H1 (cell line): ENCODE results near the gene TBK1. TPM values are rescaled to one million over a fixed set of nuclear protein-coding genes. Genes with fewer than 3 reads are reported as not detected.

Source experiments
- CTCF ChIA-PET: fragments of 300-600 bp; sonication (Branson Sonifier 250); formaldehyde crosslinking; loops from one replicate; lab custom pipeline; 2021; ENCODE audit not compliant: partially characterized antibody; lab: Charles Lee
- POLR2A ChIA-PET: fragments of 300-600 bp; sonication (Branson Sonifier 250); formaldehyde crosslinking; loops from one replicate; lab custom pipeline; 2021; ENCODE audit warnings: inconsistent platforms; ENCODE audit not compliant: partially characterized antibody; lab: Charles Lee
- DNase-seq, 2 experiments: peaks; one replicate each; pipeline versions ENCODE4 v3.0.0 to v3.0.0-alpha.2; 2010 to 2022; ENCODE audit warnings: low spot score in 2 of 2, low read depth in 1 of 2, mixed read lengths in 1 of 2
- FAIRE-seq: peaks from 2 replicates; lab custom pipeline; 2011; peaks lifted over from hg19 to GRCh38; lab: Jason Lieb, UNC
- H2AFZ ChIP-seq: 2 replicates; pipeline ENCODE4 v1.8.1; 2012; ENCODE audit warnings: low read length, inconsistent platforms
- H2AK5ac ChIP-seq: 2 replicates; pipeline ENCODE4 v1.6.1; 2013; ENCODE audit warnings: low read depth, low read length
- H2BK120ac ChIP-seq: replicated peaks from 2 replicates; pipeline ENCODE3; 2013; ENCODE audit warnings: low read depth, low read length, inconsistent platforms
- H2BK12ac ChIP-seq: 2 replicates; pipeline ENCODE4 v1.6.1; 2013; ENCODE audit warnings: low read depth, low read length
- H2BK15ac ChIP-seq: 2 replicates; pipeline ENCODE4 v1.6.1; 2013; ENCODE audit warnings: low read length
- H2BK20ac ChIP-seq: 2 replicates; pipeline ENCODE4 v1.6.1; 2013; ENCODE audit warnings: low read length
- H2BK5ac ChIP-seq: 2 replicates; pipeline ENCODE4 v1.6.1; 2013; ENCODE audit warnings: low read depth, low read length
- H3K14ac ChIP-seq: 2 replicates; pipeline ENCODE4 v1.6.1; 2013; ENCODE audit warnings: inconsistent platforms; ENCODE audit not compliant: insufficient read length
- H3K18ac ChIP-seq: 2 replicates; pipeline ENCODE4 v1.6.1; 2013; ENCODE audit warnings: low read length; ENCODE audit errors: extremely low read depth
- H3K23ac ChIP-seq: 2 replicates; pipeline ENCODE4 v1.6.1; 2013; ENCODE audit warnings: inconsistent platforms; ENCODE audit not compliant: insufficient read length
- H3K23me2 ChIP-seq: 2 replicates; pipeline ENCODE4 v1.6.1; 2013; ENCODE audit warnings: low read depth, low read length
- H3K27ac ChIP-seq: 2 replicates; pipeline ENCODE4 v1.6.1; 2011; ENCODE audit warnings: low read depth, low read length, inconsistent platforms
- H3K27me3 ChIP-seq, 4 experiments: replicated peaks in 1 of 4; 1 replicate in 1 of 4; 2 replicates in 3 of 4; pipeline versions ENCODE4 v1.6.1 to v1.8.1; 2011 to 2013; ENCODE audit warnings: low read length in 3 of 4, mild to moderate bottlenecking in 3 of 4, inconsistent platforms in 2 of 4, mixed read lengths in 2 of 4, moderate library complexity in 1 of 4; ENCODE audit not compliant: control insufficient read depth in 3 of 4, insufficient read depth in 3 of 4; ENCODE audit errors: extremely low read depth in 1 of 4
- H3K36me3 ChIP-seq, 4 experiments: 2 replicates each; pipeline versions ENCODE4 v1.6.1 to v1.8.1; 2011 to 2013; ENCODE audit warnings: mild to moderate bottlenecking in 4 of 4, low read length in 3 of 4, moderate library complexity in 2 of 4, control low read depth in 1 of 4, inconsistent platforms in 1 of 4; ENCODE audit not compliant: insufficient read depth in 4 of 4, control insufficient read depth in 2 of 4
- H3K4ac ChIP-seq: replicated peaks from 2 replicates; pipeline ENCODE3; 2013; ENCODE audit warnings: low read length, low read depth, mixed read lengths, inconsistent platforms; ENCODE audit not compliant: insufficient read length
- H3K4me1 ChIP-seq, 4 experiments: replicated peaks in 1 of 4; 1 replicate in 1 of 4; 2 replicates in 3 of 4; pipeline versions ENCODE4 v1.6.1 to v1.8.1; 2011 to 2013; ENCODE audit warnings: low read length in 3 of 4, inconsistent platforms in 2 of 4, mixed read lengths in 1 of 4; ENCODE audit not compliant: insufficient read depth in 4 of 4, control insufficient read depth in 3 of 4
- H3K4me2 ChIP-seq, 2 experiments: 2 replicates each; pipeline versions ENCODE4 v1.6.1 to v1.8.1; 2011 to 2013; ENCODE audit warnings: low read depth in 2 of 2, low read length in 2 of 2, control low read depth in 1 of 2, inconsistent platforms in 1 of 2, mild to moderate bottlenecking in 1 of 2; ENCODE audit not compliant: insufficient read depth in 1 of 2
- H3K4me3 ChIP-seq, 4 experiments: fragments of 200-600, 300-600 bp in 1 of 4; sonication (generic), shearing (Covaris generic), sonication (Bioruptor Twin) in 1 of 4; 2 replicates each; pipeline versions ENCODE4 v1.5.1 to v1.8.1; 2011 to 2016; ENCODE audit warnings: low read length in 4 of 4, low read depth in 3 of 4, control low read depth in 2 of 4, inconsistent platforms in 2 of 4, mild to moderate bottlenecking in 2 of 4, mixed read lengths in 1 of 4, moderate library complexity in 1 of 4; ENCODE audit not compliant: insufficient read depth in 2 of 4; ENCODE audit errors: extremely low read depth in 1 of 4
- H3K56ac ChIP-seq: replicated peaks from 2 replicates; pipeline ENCODE3; 2013; ENCODE audit warnings: low read depth, mild to moderate bottlenecking, mixed read lengths, low read length, inconsistent platforms; ENCODE audit not compliant: insufficient read length
- H3K79me1 ChIP-seq: 2 replicates; pipeline ENCODE4 v1.6.1; 2013; ENCODE audit warnings: low read depth, low read length, control low read depth
- H3K79me2 ChIP-seq, 2 experiments: 2 replicates each; pipeline versions ENCODE4 v1.6.1 to v1.8.1; 2012 to 2013; ENCODE audit warnings: low read length in 2 of 2, mild to moderate bottlenecking in 2 of 2, inconsistent platforms in 1 of 2; ENCODE audit not compliant: insufficient read depth in 2 of 2, control insufficient read depth in 1 of 2
- H3K9ac ChIP-seq, 4 experiments: replicated peaks in 1 of 4; 1 replicate in 1 of 4; 2 replicates in 3 of 4; pipeline versions ENCODE4 v1.6.1 to v1.8.1; 2011 to 2013; ENCODE audit warnings: low read depth in 3 of 4, low read length in 3 of 4, control low read depth in 2 of 4, mild to moderate bottlenecking in 2 of 4, moderate library complexity in 2 of 4, inconsistent platforms in 1 of 4; ENCODE audit errors: extremely low read depth in 1 of 4
- H3K9me3 ChIP-seq, 2 experiments: 2 replicates each; pipeline versions ENCODE4 v1.6.1 to v1.8.1; 2012 to 2013; ENCODE audit warnings: mild to moderate bottlenecking in 2 of 2, moderate library complexity in 2 of 2, control low read depth in 1 of 2, inconsistent platforms in 1 of 2, low read depth in 1 of 2, low read length in 1 of 2, mixed read lengths in 1 of 2; ENCODE audit not compliant: insufficient read depth in 2 of 2
- H4K20me1 ChIP-seq, 2 experiments: replicated peaks in 1 of 2; 2 replicates each; pipeline versions ENCODE3 to v1.8.1; 2011 to 2013; ENCODE audit warnings: inconsistent platforms in 2 of 2, low read length in 2 of 2, mild to moderate bottlenecking in 1 of 2; ENCODE audit not compliant: insufficient read depth in 2 of 2, control insufficient read depth in 1 of 2
- H4K5ac ChIP-seq: 2 replicates; pipeline ENCODE4 v1.6.1; 2013; ENCODE audit warnings: low read length, low read depth, mixed read lengths, inconsistent platforms; ENCODE audit not compliant: insufficient read length
- H4K8ac ChIP-seq: 2 replicates; pipeline ENCODE4 v1.8.0; 2013; ENCODE audit warnings: mild to moderate bottlenecking, moderate library complexity, low read length, inconsistent platforms; ENCODE audit not compliant: insufficient read depth; ENCODE audit errors: extremely low read depth
- H4K91ac ChIP-seq: replicated peaks from 2 replicates; pipeline ENCODE3; 2013; ENCODE audit warnings: low read length, mixed read lengths, inconsistent platforms; ENCODE audit not compliant: insufficient read length
- ASH2L ChIP-seq: fragments of 200-600, 300-600 bp; sonication (generic); IDR thresholded peaks from one replicate; pipeline ENCODE4 v1.7.1; 2017; ENCODE audit warnings: low read length
- EGR1 ChIP-seq: IDR thresholded peaks from 2 replicates; pipeline ENCODE4 v1.6.1; 2011; ENCODE audit warnings: low read depth, low read length, borderline replicate concordance
- GTF2F1 ChIP-seq: IDR thresholded peaks from 2 replicates; pipeline ENCODE4 v1.6.1; 2012; ENCODE audit warnings: low read depth, low read length, improper control_type of control experiment, borderline replicate concordance
- JUND ChIP-seq: IDR thresholded peaks from 2 replicates; pipeline ENCODE4 v1.6.1; 2011; ENCODE audit warnings: mild to moderate bottlenecking, improper control_type of control experiment, low read length
- KDM4A ChIP-seq: IDR thresholded peaks from one replicate; pipeline ENCODE4 v1.7.1; 2012; ENCODE audit warnings: low read depth, mild to moderate bottlenecking, moderate library complexity, low read length, inconsistent platforms; ENCODE audit not compliant: severe bottlenecking
- NRF1 ChIP-seq: IDR thresholded peaks from 2 replicates; pipeline ENCODE4 v1.6.1; 2011; ENCODE audit warnings: mild to moderate bottlenecking, low read depth, low read length, improper control_type of control experiment
- RFX5 ChIP-seq: IDR thresholded peaks from 2 replicates; pipeline ENCODE4 v1.6.1; 2011; ENCODE audit warnings: low read depth, low read length, improper control_type of control experiment, borderline replicate concordance
- SIRT6 ChIP-seq: IDR thresholded peaks from one replicate; pipeline ENCODE4 v1.7.1; 2012; ENCODE audit warnings: low read length, inconsistent platforms
- SP1 ChIP-seq: IDR thresholded peaks from 2 replicates; pipeline ENCODE4 v1.6.1; 2011; ENCODE audit warnings: low read depth, low read length
- WGBS, 2 experiments: shearing (Covaris generic) in 1 of 2; methylation state at CpG; one replicate each; pipeline versions ENCODE4 v1.1.6 to v1.1.7; 2013 to 2015; ENCODE audit warnings: low lambda C conversion rate in 2 of 2, mixed read lengths in 2 of 2, inconsistent platforms in 1 of 2, low coverage in 1 of 2, missing lambda C conversion rate in 1 of 2; ENCODE audit not compliant: insufficient replicate concordance in 2 of 2, insufficient coverage in 1 of 2, insufficient read length in 1 of 2; ENCODE audit errors: extremely low coverage in 1 of 2, missing lambda C conversion rate in 1 of 2; 5-methylcytosine and 5-hydroxymethylcytosine counted together
- polyA plus RNA-seq, 7 experiments: library from polyadenylated mRNA; depleted of rRNA in 3 of 7; stranded (reverse) in 5 of 7; unstranded in 2 of 7; fragments of >200 nt in 5 of 7; fragments of 200-250 nt in 2 of 7; gene quantifications; 1 replicate in 5 of 7; 2 replicates in 1 of 7; 4 replicates in 1 of 7; pipeline versions ENCODE4 v1.2.1 to v1.2.3, GENCODE V29; 2011 to 2013; ENCODE audit warnings: missing spikeins in 2 of 7, mixed read lengths in 2 of 7
- total RNA-seq: library from RNA; stranded (reverse); fragmentation: NEBNext Ultra II Directional; extraction: Animal tissue kit (Norgen Biotek cat#: 25700); gene quantifications from 2 replicates; pipeline ENCODE4 v1.2.1, GENCODE V29; 2021
- TF ChIP-seq, protein P1 (sequence below): IDR thresholded peaks from 2 replicates; pipeline ENCODE4 v1.6.1; 2012; ENCODE audit warnings: low read length, inconsistent platforms

The TBK1 gene
- total and polyA plus RNA-seq, 2 of the 8 experiments (the other 6 are each of a cell fraction or from before 2014, with no cell fraction given), result 5.3 to 20.4 TPM

DNA sequence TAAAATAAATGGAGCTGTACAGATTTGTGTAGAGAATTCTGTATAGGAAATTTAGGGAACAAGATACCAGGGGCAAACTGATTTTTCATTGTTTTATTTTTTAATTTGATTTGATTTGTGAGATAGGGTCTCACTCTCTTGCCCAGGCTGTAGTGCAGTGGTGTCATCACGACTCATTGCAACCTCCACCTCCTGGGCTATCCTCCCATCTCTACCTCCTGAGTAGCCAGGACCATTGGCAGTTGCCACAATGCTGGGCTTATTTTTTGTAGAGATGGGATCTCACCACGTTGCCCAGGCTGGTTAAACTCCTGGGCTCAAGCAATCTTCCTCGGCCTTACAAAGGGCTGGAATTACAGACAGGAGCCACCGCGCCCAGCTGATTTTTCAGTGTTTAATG is 18.0 kb upstream of the TBK1 start:
- Histone ChIP-seq H3K36me3 (peaks cover 42 to 100% (median 81%) of the 10 kb centered on the region in 4 experiments), H3K23ac (no peak overlapping the region), H3K4me3 (no peak overlapping the region), H2BK12ac (no peak overlapping the region), H2BK20ac (no peak overlapping the region), H3K27ac (no peak overlapping the region), H3K79me2 (no peaks in the 10 kb centered on the region), H3K14ac (no peak overlapping the region), H4K5ac (no peak overlapping the region), H3K27me3 (no peaks in the 10 kb centered on the region), H4K20me1 (peaks cover 0 to 3% of the 10 kb centered on the region in 2 experiments), H3K79me1 (no peaks in the 10 kb centered on the region), H3K9me3 (no peaks in the 10 kb centered on the region), H2BK120ac (no peak overlapping the region), H4K8ac (no peak overlapping the region), H3K56ac (no peak overlapping the region), H2BK5ac (no peak overlapping the region), H2AFZ (no peak overlapping the region), H3K4me1 (no peaks in the 10 kb centered on the region), H3K4ac (no peak overlapping the region), H3K23me2 (no peaks in the 10 kb centered on the region), H3K18ac (no peak overlapping the region), H3K4me2 (no peak overlapping the region), H2AK5ac (no peak overlapping the region), H2BK15ac (no peak overlapping the region), H4K91ac (no peak overlapping the region), H3K9ac (no peak overlapping the region)
- no peak for TF ChIP-seq SIRT6
- no peak for TF ChIP-seq GTF2F1
- TF ChIP-seq KDM4A, result no peak
- no peak for TF ChIP-seq SP1
- no peak for TF ChIP-seq RFX5
- TF ChIP-seq, protein P1, sequence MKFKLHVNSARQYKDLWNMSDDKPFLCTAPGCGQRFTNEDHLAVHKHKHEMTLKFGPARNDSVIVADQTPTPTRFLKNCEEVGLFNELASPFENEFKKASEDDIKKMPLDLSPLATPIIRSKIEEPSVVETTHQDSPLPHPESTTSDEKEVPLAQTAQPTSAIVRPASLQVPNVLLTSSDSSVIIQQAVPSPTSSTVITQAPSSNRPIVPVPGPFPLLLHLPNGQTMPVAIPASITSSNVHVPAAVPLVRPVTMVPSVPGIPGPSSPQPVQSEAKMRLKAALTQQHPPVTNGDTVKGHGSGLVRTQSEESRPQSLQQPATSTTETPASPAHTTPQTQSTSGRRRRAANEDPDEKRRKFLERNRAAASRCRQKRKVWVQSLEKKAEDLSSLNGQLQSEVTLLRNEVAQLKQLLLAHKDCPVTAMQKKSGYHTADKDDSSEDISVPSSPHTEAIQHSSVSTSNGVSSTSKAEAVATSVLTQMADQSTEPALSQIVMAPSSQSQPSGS, result no peak
- TF ChIP-seq JUND, result no peak
- TF ChIP-seq EGR1, result no peak
- no peak for TF ChIP-seq ASH2L
- no peak for TF ChIP-seq NRF1
- WGBS, 2 experiments, result 98% methylated on average over 5 of the region's 5 CpGs; no CpG with 5 or more reads in 1 of the 2 experiments
- FAIRE-seq (no peak), DNase-seq (no peak)
- POLR2A ChIA-PET, result interaction anchor here (1.3 to 1.5 kb wide), 2 partner anchors 11 to 14 kb away, joined by 3 to 4 read pairs; no protein-coding TSS in a partner anchor
- CTCF ChIA-PET, result no interaction called here
